Fibroblast of lung (primary cell): ENCODE results near the gene ZAR1L. TPM values are rescaled to one million over a fixed set of nuclear protein-coding genes. Genes with fewer than 3 reads are reported as not detected.

Experiments used
- DNase-seq, 2 donors: peaks; one replicate each; pipeline versions ENCODE4 v3.0.0 to v3.0.0-alpha.2; 2010; ENCODE audit warnings: low read depth in 2 of 2
- H2AFZ ChIP-seq: 2 replicates; pipeline ENCODE4 v1.5.1; 2012; ENCODE audit warnings: low read length, control low read depth, inconsistent platforms
- H3K27ac ChIP-seq: 2 replicates; pipeline ENCODE4 v1.5.1; 2011; ENCODE audit warnings: low read length, control low read depth; ENCODE audit not compliant: insufficient read depth
- H3K27me3 ChIP-seq: 2 replicates; pipeline ENCODE4 v1.5.1; 2011; ENCODE audit warnings: mild to moderate bottlenecking, low read length; ENCODE audit not compliant: control insufficient read depth, insufficient read depth
- H3K36me3 ChIP-seq: 2 replicates; pipeline ENCODE4 v1.5.1; 2011; ENCODE audit warnings: low read length; ENCODE audit not compliant: control insufficient read depth, insufficient read depth
- H3K4me1 ChIP-seq: 2 replicates; pipeline ENCODE4 v1.5.1; 2011; ENCODE audit warnings: low read length; ENCODE audit not compliant: control insufficient read depth, insufficient read depth; ENCODE audit errors: extremely low read depth
- H3K4me2 ChIP-seq: 2 replicates; pipeline ENCODE4 v1.5.1; 2011; ENCODE audit warnings: low read length, control low read depth; ENCODE audit not compliant: insufficient read depth; ENCODE audit errors: extremely low read depth
- H3K4me3 ChIP-seq, 4 experiments: fragments of 200-600 bp in 1 of 4; sonication (generic) in 1 of 4; replicated peaks in 1 of 4; 2 replicates each; pipeline ENCODE4 v1.5.1; 2011 to 2016; ENCODE audit warnings: low read length in 4 of 4, low read depth in 3 of 4, mild to moderate bottlenecking in 3 of 4, control low read depth in 2 of 4, inconsistent platforms in 1 of 4, mixed read lengths in 1 of 4; ENCODE audit not compliant: insufficient read depth in 1 of 4; ENCODE audit errors: control extremely low read depth in 1 of 4
- H3K79me2 ChIP-seq: 2 replicates; pipeline ENCODE4 v1.5.1; 2012; ENCODE audit warnings: mild to moderate bottlenecking, low read length, inconsistent platforms; ENCODE audit not compliant: control insufficient read depth, insufficient read depth
- H3K9ac ChIP-seq: 2 replicates; pipeline ENCODE4 v1.5.1; 2011; ENCODE audit warnings: mild to moderate bottlenecking, low read length, control low read depth; ENCODE audit not compliant: insufficient read depth
- H3K9me3 ChIP-seq: 2 replicates; pipeline ENCODE4 v1.5.1; 2012; ENCODE audit warnings: low read depth, low read length; ENCODE audit not compliant: control insufficient read depth, insufficient read depth
- H4K20me1 ChIP-seq: 2 replicates; pipeline ENCODE4 v1.5.1; 2011; ENCODE audit warnings: low read length; ENCODE audit not compliant: control insufficient read depth, insufficient read depth; ENCODE audit errors: extremely low read depth
- EZH2 ChIP-seq: IDR thresholded peaks from 2 replicates; pipeline ENCODE4 v1.5.1; 2012; ENCODE audit warnings: low read length, control low read depth, mild to moderate bottlenecking; ENCODE audit errors: missing control alignments
- polyA plus RNA-seq, 2 donors: library from polyadenylated mRNA; depleted of rRNA in 1 of 2; stranded (reverse) in 1 of 2; unstranded in 1 of 2; fragments of >200 nt; gene quantifications; 2 replicates each; pipeline ENCODE4 v1.2.1, GENCODE V29; 2011 to 2012; ENCODE audit warnings: missing spikeins in 1 of 2
- total RNA-seq: library from RNA; depleted of rRNA; stranded (reverse); fragments of >200 nt; gene quantifications from 2 replicates; pipeline ENCODE4 v1.2.1, GENCODE V29; 2014
- TF ChIP-seq, protein P1 (sequence below), 2 donors: IDR thresholded peaks in 1 of 2; conservative IDR thresholded peaks in 1 of 2; 1 replicate in 1 of 2; 2 replicates in 1 of 2; pipeline ENCODE4 v1.5.1; 2011 to 2012; ENCODE audit warnings: low read length in 2 of 2, control low read depth in 1 of 2, inconsistent platforms in 1 of 2, low read depth in 1 of 2, mild to moderate bottlenecking in 1 of 2

The ZAR1L gene
- total and polyA plus RNA-seq, 2 donors (not counting 1 experiment from before 2014, with no cell fraction given), result not detected

DNA sequence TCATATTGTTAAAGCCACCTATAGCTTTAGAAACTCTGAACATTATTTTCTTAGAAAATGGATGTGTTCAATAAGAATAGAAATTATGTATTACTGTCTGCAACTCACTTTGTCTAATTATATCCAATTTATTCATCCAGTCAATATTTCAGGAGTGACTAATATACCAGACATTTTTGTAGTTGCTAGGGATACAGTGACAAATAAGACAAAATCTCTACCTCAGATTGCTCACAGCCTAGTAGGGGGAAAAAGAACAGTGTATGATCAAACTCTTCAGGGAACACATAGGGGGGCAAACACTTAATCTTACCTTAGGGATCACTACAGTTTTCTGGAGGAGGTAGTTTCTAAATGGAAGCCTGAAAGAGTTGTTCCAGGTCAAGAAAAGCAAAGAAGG is 8.7 kb upstream of the ZAR1L start:
- Histone ChIP-seq H3K9me3 (no peaks in the 10 kb centered on the region), H3K79me2 (no peaks in the 10 kb centered on the region), H3K9ac (no peak overlapping the region), H4K20me1 (no peaks in the 10 kb centered on the region), H3K4me1 (peaks cover 3% of the 10 kb centered on the region), H3K4me3 (no peak overlapping the region), H3K36me3 (no peaks in the 10 kb centered on the region), H3K27me3 (no peaks in the 10 kb centered on the region), H3K4me2 (peak overlapping the region; percentile 34), H3K27ac (peak overlapping the region; percentile 75), H2AFZ (peak overlapping the region; percentile 6)
- TF ChIP-seq, protein P1, sequence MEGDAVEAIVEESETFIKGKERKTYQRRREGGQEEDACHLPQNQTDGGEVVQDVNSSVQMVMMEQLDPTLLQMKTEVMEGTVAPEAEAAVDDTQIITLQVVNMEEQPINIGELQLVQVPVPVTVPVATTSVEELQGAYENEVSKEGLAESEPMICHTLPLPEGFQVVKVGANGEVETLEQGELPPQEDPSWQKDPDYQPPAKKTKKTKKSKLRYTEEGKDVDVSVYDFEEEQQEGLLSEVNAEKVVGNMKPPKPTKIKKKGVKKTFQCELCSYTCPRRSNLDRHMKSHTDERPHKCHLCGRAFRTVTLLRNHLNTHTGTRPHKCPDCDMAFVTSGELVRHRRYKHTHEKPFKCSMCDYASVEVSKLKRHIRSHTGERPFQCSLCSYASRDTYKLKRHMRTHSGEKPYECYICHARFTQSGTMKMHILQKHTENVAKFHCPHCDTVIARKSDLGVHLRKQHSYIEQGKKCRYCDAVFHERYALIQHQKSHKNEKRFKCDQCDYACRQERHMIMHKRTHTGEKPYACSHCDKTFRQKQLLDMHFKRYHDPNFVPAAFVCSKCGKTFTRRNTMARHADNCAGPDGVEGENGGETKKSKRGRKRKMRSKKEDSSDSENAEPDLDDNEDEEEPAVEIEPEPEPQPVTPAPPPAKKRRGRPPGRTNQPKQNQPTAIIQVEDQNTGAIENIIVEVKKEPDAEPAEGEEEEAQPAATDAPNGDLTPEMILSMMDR (conservative IDR thresholded peaks at IDR 0.05 in 1 of 2, IDR thresholded peaks at IDR 0.05 in 1 of 2; ENCODE audit: low read depth in 1 of 2, low read length in 2 of 2), result no peak
- no peak for TF ChIP-seq EZH2
- peak; percentile 54 to 81 for DNase-seq

DNA sequence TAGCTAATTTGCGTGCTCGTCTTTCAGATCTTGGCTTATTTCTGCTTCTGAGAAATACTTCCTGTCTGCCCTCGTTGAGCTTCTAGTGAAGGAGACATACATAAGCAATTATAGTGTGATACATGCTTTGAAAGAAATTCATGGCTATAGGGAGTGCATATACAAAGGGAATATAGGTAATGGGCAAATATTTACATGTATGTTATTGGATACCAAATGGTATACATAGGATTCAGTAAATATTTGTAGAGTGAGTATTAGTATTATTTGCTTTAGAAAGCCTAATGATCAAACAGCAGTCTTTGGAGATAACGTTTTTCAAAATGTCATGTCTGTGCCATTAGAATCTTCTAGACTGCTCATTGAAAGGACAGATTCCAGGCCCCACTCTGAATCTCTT is 5.4 kb upstream of the ZAR1L start:
- H3K27me3 ChIP-seq, result no peaks in the 10 kb centered on the region
- no peak for DNase-seq
- no peak overlapping the region for H3K4me2 ChIP-seq
- H3K27ac ChIP-seq, result no peak overlapping the region
- no peaks in the 10 kb centered on the region for H3K9me3 ChIP-seq
- TF ChIP-seq EZH2, result no peak
- TF ChIP-seq, protein P1 (conservative IDR thresholded peaks at IDR 0.05 in 1 of 2, IDR thresholded peaks at IDR 0.05 in 1 of 2; ENCODE audit: low read depth in 1 of 2, low read length in 2 of 2), result no peak
- no peaks in the 10 kb centered on the region for H4K20me1 ChIP-seq
- no peaks in the 10 kb centered on the region for H3K36me3 ChIP-seq
- no peak overlapping the region for H3K4me3 ChIP-seq
- peaks cover 3% of the 10 kb centered on the region for H3K4me1 ChIP-seq
- H2AFZ ChIP-seq, result no peak overlapping the region
- no peaks in the 10 kb centered on the region for H3K79me2 ChIP-seq
- H3K9ac ChIP-seq, result no peak overlapping the region

DNA sequence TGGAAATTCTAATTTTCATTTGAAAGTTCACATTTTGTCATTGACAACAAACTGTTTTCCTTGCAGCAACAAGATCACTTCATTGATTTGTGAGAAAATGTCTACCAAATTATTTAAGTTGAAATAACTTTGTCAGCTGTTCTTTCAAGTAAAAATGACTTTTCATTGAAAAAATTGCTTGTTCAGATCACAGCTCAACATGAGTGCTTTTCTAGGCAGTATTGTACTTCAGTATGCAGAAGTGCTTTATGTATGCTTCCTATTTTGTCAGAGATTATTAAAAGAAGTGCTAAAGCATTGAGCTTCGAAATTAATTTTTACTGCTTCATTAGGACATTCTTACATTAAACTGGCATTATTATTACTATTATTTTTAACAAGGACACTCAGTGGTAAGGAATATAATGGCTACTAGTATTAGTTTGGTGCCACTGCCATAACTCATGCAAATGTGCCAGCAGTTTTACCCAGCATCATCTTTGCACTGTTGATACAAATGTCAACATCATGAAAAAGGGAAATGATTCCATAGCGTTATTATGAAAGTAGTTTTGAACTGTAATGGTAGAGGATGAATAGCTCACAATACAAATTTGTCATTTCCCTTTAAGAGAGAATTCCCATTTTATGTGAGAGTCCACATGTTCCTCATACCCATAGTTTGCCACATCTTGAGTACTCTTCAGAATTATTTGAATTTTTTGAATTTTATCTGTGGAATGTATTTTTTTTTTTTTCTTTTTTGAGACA is 2.7 kb upstream of the ZAR1L start:
- H2AFZ ChIP-seq, result no peak overlapping the region
- H4K20me1 ChIP-seq, result no peaks in the 10 kb centered on the region
- no peak overlapping the region for H3K9ac ChIP-seq
- no peaks in the 10 kb centered on the region for H3K9me3 ChIP-seq
- H3K36me3 ChIP-seq, result no peaks in the 10 kb centered on the region
- no peak for DNase-seq
- no peak overlapping the region for H3K4me2 ChIP-seq
- H3K27ac ChIP-seq, result no peak overlapping the region
- peaks cover 2% of the 10 kb centered on the region for H3K4me1 ChIP-seq
- H3K79me2 ChIP-seq, result no peaks in the 10 kb centered on the region
- H3K4me3 ChIP-seq, result no peak overlapping the region
- no peaks in the 10 kb centered on the region for H3K27me3 ChIP-seq
- TF ChIP-seq, protein P1 (conservative IDR thresholded peaks at IDR 0.05 in 1 of 2, IDR thresholded peaks at IDR 0.05 in 1 of 2; ENCODE audit: low read depth in 1 of 2, low read length in 2 of 2), result no peak
- no peak for TF ChIP-seq EZH2
